Left renal pelvis (tissue), 4 donors: ENCODE data around the gene WBP11. TPM values are rescaled to one million over a fixed set of nuclear protein-coding genes. Genes with fewer than 3 reads are reported as not detected.
A peak's percentile ranks its signal among the peaks of the same experiment; 100 is the strongest.

Experiments
- DNase-seq, 4 donors: peaks; one replicate each; pipeline ENCODE4 v3.0.0-alpha.2; 2013; ENCODE audit warnings: low read depth in 4 of 4, low spot score in 3 of 4
- polyA plus RNA-seq, 4 donors: library from polyadenylated mRNA; unstranded; fragments of 120-200 nt; gene quantifications; one replicate each; pipeline ENCODE4 v1.2.1, GENCODE V29; 2013; ENCODE audit not compliant: insufficient read length in 4 of 4

WBP11 gene
- polyA plus RNA-seq: 100 to 1,000 TPM in 2 of 4 donors, 10 to 100 TPM in 2; 72.1 to 127 (median 105) TPM

DNA sequence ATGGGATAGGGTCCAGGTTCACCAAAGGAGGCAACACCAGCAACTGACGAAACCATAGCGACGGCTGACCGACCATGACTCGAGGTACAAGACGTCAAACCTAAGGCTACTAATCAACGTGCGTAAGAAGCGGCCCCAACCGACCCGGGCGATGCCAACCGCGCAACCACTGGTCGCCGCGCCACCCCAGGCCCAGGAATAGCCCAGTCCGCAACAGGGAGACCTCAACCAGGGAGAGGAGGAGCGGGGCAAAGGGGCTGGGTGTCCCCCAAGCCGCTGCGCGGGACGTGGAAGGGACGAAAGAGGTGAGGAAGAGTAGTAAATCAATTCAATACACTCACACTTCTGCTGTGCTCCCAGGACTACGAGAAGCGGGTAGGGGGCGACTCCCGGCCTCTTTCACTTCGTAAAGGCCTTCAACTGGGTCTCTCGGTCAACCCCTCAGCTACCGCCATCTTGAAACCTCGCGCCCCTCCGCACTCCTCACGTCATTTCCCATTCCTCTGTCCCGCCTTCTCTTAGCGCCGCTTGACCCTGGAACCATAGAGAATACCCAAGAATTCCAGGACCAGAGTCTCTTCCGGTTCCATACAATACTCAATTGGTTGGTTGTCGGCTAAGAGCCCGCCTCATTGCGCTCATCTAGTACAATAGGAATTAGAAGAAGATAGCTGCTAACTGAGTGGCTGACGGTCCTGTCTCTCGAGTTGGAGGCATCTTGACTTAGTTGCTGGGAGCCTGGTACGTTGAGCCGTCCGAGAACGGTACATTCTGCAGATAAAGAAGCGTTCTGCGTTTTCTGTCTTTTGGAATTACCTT lies at the start of gene WBP11, which contains the start of gene C12orf60:
TSS of gene WBP11 (minus strand) at position 468 of the 819 bp plus-strand sequence. CDS start 2,095 bp downstream, outside the sequence.
TSS of gene C12orf60 (plus strand) at position 660 of the 819 bp plus-strand sequence. CDS start 19,266 bp downstream, outside the sequence.
- peak; percentile 96 to 97 (median 97) for DNase-seq

DNA sequence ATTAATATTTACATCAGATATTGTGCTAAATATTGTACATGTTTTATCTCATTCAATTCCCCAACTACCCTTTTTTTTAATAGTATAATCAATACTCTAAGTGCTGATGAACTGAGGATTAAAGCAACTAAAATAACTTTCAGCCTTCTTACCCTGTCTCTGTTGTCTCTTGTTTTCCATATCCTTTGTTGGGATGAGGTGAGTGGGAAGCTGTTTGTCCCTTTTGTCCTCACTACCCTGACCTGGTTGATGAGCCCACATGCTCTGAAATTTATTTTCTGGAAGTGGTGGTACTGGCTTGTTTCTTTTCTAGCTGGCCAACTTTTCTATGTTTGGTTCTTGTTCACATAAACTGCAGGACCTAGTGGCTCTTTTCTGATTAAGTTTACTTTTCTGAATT lies 49.6 kb upstream of the WBP11 start:
- DNase-seq: no peak

DNA sequence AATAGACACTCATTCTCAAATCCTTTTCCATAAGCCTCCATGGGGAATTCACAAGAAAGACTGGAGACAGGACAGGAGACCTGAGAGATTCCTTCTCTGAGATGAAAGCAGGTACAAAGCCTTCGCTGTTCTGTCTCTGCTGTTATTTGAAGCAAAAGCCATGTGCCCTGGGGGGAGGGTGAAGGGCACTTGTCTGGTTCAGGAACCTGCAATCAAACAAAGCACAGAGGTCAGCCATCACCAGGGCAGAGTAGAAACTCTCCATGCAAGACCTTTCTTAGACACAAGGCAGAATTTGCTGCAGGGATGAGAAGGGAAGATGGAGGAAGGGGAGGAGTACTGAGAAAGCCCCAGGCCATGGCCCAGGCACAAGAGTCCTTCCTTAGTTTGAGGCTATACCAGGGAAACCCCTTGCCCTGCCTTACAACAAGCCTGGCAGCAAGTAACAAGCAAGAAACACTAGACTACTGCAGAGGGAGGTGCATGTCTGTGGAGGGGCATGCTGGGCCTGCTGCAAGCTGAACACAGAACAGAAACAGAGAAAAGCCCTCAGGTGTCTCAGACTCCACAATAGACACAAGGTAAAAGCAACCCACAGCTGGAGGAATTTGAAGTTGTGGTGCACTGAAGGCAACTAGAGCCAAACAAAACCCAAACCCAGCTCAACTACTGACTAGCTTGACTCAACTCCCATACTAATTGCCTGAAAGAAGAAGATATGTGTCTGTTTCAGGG lies 47.8 kb upstream of the WBP11 start:
- no peak for DNase-seq

DNA sequence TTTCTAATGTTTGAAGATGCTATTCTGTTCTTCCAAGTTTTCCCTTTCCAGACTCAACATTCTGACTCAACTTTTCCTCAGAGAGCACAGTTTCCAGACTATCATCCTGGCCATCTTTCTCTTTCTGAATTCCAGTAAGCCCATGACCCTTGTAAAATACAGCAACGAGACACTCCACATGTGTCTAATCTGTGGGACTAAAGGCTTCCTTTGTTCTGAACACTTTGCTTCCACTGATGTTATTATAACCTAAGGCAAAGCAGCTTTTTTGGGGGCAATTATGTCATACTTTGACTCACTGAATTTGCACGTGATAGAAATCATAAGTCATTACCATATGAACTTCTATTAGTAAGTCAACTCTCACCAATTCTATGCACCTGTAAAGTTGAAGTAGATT lies 46.4 kb upstream of the WBP11 start:
- DNase-seq: no peak

DNA sequence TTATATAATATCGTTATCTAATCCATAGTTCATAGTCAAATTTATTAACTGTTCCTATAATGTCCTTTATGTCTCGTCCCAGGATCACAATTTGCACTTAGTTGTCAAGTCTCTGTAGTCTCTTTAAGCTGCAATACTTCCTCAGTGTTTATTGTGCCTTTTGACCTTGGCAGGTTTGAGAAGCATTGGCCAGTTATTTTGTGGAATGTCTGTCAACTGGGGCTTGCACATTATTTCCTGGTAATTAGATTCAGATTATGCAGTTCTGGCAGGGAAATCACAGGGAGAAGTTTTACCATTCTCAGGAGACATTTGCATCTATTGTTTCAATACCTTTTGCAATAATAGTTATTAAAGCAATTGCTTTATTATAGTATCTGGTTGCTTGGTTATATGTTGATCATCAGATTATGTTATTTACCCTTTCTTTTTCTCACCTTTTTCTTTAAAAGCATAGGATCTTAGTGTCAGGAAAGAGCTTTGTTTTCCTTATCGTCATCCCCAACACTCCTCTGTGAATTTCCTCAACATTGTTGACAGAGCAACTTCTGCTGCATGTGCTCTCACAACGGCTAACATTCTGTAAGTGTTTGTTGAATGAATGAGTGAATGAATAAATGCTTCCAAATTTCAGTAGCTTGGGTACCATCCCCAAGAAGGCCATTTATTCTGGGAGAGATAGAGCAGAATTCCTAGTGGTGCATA lies 43.8 kb upstream of the WBP11 start:
- DNase-seq: no peak

DNA sequence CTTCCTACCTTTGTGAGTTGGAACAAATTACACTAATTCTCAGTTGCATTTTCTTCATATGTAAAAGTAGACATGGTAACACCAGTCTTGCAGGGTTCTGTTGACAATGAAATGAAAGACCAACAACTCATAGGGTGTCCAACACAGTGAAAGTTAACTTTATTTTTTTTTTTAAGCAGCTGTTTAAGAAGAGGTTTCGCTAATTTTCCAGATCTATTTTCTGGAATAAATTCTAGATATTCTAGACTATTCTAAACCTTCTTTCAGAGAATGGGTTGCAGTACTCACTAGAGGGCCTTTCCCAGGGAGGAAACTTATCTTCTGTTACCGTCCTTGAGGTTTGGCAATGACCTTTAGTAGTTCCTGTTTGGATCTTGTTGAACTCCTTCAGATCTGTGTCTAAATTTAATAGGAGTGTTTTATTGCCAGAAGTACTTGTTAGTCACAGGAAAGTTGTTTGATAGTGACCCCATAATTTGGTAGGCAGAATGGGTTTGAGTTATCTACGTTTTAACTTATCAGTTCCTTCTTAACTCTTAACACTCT lies 42.8 kb upstream of the WBP11 start:
- DNase-seq: no peak

DNA sequence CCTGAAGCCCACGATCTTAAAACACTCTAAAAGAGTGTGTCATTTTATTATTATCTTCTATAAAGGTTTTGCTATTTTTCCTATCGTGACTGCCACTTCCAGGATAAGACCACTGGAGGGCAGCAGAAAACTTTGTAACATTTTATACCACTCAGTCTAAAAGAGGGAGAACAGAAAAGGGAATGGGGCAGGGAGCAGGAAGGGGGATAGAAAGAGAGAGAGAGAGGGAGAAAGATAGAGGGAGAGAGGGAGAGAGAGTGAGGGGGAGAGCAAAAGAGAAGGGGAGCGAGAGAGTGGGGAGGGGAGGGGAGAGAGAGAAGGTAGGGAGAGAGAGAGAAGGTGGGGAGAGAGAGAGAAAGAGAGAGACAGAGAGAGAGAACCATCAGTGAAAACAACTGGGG lies 42.1 kb upstream of the WBP11 start:
- peak in 1 of 4 donors; percentile 42 for DNase-seq

DNA sequence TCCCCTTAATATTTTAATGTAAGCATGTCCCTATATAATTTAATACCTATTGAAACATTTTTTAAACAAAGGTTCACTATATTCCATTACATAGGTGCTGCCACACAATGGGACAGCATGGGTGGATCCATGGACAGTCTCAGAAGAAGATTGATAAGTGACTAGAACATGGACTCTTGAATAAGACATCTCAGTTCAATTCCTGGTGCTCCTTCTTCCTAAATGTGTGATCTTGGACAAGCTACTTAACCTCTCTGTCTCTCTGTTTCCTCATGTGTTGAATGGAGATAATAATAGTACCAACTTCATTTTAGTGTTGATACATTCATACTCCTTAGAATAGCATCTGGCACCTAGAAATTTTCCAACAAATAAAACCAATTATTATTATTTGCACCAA lies 41.1 kb upstream of the WBP11 start:
- no peak for DNase-seq

DNA sequence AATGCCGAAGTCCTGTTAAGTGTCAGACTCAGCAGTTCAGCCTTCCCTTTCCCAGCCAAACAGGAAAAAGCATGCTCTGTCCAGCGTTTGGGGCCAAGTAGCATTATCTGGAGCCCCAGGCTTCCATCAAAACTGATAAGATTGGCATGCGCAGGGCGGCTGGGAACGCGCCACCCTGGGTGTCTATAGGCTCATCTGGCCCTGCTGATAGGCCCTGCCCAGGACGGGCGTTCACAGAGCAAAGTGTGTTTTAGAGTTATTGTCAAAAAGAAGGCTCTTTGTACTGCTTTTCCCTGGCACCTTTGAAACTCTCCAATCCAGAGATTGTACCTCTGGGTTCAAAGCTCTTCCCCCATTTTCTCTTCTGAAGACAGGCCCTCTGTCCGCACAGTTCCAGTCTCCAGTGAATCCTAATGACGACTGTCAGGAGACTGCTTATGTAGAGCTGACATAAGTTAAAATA lies 40.2 kb upstream of the WBP11 start, which contains the start of gene ART4:
TSS of gene ART4 (minus strand) at position 102 of the 463 bp plus-strand sequence. CDS start 413 bp downstream, outside the sequence.
- DNase-seq: no peak

DNA sequence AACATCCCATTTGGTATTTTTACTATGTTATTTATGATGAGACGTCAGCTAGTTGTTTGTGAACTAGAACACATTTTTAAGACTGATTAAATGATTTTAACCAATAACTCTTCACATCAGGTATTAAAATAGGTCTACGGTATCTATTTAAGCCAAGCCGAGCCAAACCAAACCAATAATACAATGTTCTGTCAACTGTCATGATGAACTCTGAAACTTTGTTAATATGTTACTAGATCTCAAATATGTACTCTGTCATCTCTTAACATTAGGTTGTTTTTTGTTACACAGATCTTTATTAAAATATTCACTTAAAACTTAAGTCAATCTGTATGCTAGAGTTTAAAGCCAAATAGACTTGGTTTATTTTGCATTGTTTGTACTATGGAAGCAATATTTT lies 39.0 kb upstream of the WBP11 start:
- DNase-seq: no peak

DNA sequence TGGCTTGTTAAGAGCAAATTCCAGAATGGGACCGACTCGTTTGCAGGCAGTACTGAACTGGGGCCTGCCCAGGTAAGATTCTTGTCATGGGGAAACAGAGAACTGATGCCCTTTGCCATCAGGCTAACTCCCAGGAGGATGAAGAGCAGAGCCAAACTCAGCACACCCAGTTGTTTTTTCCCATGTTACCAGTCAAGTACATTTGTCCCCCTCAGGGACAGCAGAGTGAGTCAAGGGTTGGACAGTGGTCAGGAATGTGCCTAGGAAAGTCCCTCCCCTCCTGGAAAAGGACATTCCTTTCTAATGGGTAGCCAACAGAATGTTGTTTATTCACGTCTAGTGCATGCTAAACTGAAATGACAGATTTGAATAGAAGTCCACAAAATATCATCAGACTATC lies 38.5 kb upstream of the WBP11 start:
- DNase-seq: no peak

DNA sequence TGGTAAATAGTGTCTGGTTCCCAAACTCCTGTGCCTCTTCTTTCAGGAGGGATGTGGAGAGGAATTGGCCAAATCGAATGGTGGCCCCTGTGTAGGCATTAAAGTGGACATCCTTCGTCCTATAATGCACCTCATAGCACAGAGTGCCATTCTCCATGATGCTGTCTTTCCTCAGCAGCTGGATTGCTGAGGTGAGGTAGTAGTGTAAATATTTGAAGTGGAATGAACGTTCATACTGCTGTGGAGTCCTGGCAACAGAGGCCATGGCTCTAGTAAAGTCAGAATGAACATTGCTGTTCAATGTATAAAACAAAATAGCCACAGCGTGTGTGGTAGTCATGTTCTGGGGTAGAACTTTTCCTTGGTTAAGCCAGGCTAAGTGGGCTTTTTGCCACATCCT lies 37.3 kb upstream of the WBP11 start:
- DNase-seq: no peak

DNA sequence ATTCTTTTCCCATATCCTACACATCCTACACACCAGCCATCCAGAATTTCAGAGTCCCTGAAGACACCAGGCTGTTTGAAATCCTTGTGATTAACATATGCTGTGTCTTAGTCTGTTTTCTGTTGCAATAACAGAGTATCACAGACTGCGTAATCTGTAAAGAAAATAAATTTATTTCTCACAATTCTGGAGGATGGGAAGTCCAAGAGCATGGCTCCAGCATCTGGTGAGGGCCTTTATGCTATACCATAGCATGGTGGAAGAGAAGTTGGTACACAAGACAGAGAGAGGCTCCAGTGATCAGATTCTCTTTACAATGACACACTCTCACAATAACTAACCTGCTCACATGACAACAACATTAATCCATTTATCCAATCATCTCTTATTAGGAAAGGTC lies 36.0 kb upstream of the WBP11 start:
- DNase-seq: no peak

DNA sequence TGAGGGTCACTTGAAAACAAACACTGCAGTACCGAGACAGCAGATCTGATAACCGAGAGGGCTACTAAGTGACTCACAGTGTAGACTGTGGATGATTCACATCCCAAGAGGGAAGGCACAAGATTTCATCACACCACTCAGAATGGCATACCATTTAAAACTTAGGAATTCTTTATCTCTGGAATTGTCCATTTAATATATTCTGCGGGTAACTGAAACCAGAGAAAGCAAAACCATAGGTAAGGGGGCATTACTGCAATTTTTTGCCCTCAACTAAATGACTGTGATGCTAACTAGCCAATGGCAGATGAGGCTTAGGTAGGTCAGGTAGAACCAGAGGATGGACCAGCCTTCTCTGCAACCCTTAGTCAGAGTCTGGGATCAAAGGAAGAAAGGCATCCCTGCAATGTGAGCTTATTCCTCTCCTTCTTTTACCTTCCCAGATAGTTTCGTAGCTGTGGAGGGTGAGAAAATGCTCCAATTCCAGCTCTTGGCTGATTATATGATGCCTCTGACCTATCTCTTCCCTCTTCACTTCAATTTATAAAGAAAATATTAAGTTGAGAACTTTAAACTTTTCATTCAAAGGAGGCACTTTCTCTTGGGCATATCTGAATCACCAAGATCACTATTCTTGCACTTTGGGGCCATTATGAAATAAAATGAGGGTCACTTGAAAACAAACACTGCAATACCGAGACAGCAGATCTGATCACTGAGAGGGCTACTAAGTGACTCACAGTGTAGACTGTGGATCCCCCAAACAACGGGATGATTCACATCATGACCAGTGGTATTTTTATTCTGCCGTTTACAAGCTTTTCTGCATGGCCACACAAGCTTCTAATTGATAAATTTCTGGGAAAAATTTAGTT lies 33.3 kb upstream of the WBP11 start:
- DNase-seq: no peak

DNA sequence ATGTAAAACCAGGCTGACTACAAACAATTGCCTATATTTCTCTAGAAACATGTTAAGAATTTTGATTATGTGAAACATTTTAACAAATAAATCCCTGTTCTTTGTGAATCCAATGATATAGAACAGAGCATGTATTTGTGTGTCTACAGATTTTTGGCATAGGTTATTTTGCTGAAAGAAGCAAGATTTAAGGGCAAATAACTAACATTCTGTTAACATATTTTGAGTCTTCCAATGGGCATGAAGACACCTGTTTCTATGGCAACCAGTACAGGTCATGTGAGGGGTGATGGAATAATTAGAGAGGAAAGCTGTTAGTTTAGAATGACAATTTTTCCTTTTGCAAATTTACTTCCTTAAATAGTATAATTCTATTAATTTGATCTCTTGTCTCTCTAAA lies 31.2 kb upstream of the WBP11 start:
- DNase-seq: no peak

DNA sequence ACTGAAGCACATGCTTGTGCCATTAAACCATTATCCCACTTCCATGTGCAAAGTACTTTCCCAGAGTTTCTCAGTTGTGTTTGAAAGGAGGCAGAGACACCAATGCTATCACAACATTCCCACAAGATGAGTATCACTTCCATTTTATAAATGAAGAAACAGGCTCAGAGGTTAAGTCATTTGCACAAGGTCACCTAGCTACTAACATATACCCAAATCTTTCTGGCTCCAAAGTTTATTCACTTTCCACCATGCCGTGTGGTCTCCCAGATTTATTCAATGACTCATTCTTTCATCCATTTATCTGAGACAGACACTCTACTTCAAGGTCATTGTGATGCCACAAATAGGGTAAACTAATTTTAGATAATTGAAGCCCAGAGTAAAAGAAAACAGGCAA lies 30.7 kb upstream of the WBP11 start:
- no peak for DNase-seq

DNA sequence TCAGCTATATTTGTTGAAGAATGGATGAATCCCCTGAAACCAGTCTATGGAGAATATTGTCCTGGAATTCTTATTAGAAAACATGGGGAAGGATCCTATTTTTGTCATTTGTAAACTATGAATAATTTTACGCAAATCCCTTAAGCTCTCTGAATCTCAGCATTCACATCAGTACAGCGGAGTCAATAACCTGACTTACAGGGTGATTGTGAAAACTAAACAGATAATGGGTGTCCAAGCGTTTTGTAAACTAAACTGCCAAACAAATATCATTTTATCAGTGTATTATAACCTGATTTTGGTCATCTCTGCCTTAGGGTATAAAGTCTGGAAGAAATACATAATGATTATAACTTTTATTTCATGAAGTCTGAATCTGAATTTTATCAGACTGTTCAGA lies 30.1 kb upstream of the WBP11 start:
- no peak for DNase-seq

DNA sequence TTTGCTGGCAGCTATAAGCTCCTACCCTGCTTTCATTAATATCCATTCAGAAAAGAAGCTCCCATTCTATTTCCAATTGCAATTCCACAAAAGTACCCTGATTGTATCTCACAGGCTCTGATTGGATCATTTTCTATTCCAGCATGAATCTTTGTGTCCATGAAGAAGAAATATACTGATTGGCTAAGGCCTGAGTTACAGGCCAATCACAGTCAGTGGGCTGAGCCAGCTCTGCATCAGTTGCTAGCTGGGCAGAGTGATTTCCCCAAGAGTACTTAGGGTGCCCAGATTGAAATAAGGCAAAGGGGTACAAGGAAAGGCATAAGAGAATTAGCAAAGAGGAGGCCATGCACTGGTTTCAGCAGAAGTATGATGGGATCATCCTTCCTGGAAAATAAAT lies 25.6 kb upstream of the WBP11 start:
- no peak for DNase-seq

DNA sequence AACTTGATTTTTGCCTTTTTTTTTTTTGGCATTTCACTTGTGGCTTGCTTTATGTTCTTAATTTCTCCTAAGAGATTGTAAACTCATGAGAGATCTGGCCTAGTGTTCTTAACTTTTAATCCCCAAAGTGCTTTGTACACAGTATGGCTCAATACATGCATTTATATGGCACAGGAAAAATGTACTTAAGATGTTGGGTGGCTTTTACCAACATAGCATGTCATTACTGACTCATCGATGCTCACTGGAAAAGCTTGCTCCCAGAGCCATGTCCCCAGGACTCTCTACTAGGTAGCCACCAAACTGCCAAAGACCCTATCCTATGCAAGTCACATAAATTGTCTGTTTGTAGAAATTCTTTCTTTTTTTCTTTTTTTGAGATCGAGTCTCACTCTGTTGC lies 23.8 kb upstream of the WBP11 start:
- DNase-seq: no peak

DNA sequence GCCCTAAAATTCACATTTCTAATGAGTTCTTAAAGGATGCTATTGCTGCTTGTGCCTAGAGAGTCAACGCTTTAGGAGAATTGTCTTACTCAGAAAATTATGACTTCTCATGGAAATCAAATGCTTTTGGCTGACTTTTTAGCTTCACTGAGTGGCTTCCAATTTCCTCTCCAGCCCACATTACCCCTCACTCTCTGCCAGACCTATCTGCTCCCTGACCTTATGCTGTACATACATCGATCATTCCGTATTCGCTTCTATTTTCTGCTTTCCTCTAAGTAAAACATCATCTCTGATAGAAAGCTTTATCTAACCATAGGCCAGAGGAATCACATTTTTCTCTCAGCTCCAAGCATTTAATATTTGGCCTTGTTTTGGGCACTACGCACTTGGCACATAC lies 23.2 kb upstream of the WBP11 start:
- DNase-seq: no peak
